Peyer's patch (tissue), 4 donors: Measurements from ENCODE around the gene POLK.

Experiments
- CTCF ChIP-seq, 6 experiments: fragments of 450-650 bp in 4 of 6; fragments of 200-600 bp in 2 of 6; sonication (generic) in 1 of 6; IDR thresholded peaks; one replicate each; pipeline ENCODE4 v1.5.1; 2017 to 2019; ENCODE audit warnings: antibody characterized with exemption in 6 of 6, mild to moderate bottlenecking in 3 of 6, moderate library complexity in 1 of 6
- POLR2A ChIP-seq, 2 donors: fragments of 450-650 bp; IDR thresholded peaks; one replicate each; pipeline ENCODE4 v1.5.1; 2017; ENCODE audit warnings: antibody characterized with exemption in 2 of 2, mild to moderate bottlenecking in 2 of 2, moderate library complexity in 2 of 2

- TF ChIP-seq CTCF (IDR thresholded peaks at IDR 0.05) (no peak), POLR2A (IDR thresholded peaks at IDR 0.05) (no peak)
Measured at GRCh38 chr5:75626959-75627358, 115.3 kb downstream of the POLK start.
